CD8-positive, alpha-beta memory T cell (primary cell): ENCODE data around the gene TBCA. TPM values are rescaled to one million over a fixed set of nuclear protein-coding genes. Genes with fewer than 3 reads are reported as not detected.

Experiments
- polyA plus RNA-seq: library from polyadenylated mRNA; unstranded; fragments of 300-500 nt; fragmentation: Illumina TruSeq; gene quantifications from one replicate; pipeline ENCODE4 v1.2.3, GENCODE V29; 2021
- total RNA-seq, 2 experiments: library from RNA; stranded (reverse); gene quantifications; one replicate each; pipeline ENCODE4 v1.2.3, GENCODE V29; 2021

TBCA gene
- total and polyA plus RNA-seq, 3 experiments from 2014 or later = 193 to 239 (median 237) TPM

Other genes starting within 250 kb of the TBCA start
- gene OTP, start 137.6 kb downstream of the TBCA start, total RNA-seq = not detected
- gene OTP, start 137.6 kb downstream of the TBCA start, polyA plus RNA-seq = not detected